Pulmonary artery endothelial cell (primary cell): ENCODE data around the gene VSNL1. TPM values are rescaled to one million over a fixed set of nuclear protein-coding genes. Genes with fewer than 3 reads are reported as not detected.

Source experiments
- DNase-seq: peaks from one replicate; pipeline ENCODE4 v3.0.0-alpha.2; 2011; ENCODE audit warnings: low read depth, low spot score
- total RNA-seq: library from RNA; depleted of rRNA; stranded (reverse); fragments of >200 nt; gene quantifications from 2 replicates; pipeline ENCODE4 v1.2.3, GENCODE V29; 2014

VSNL1 gene
- total RNA-seq, 1 donor from 2014 or later = not detected

DNA sequence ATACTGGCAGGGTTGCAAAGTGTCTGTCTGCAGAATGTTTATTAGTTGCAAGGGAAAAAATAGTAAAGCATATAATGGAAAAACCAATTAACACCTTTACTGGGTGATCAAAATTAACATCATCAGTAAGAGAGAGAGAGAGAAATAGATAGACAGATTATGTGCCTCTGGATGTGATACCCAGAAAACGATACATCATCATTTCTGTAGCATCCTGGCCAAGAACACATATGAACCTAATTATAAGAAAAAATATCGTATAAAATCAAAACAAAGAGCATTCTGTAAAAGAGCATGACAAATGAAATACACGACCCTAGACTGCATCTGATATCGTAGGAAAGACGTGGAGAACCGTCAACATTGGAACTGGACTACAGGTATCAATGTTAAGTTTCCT lies 148.5 kb downstream of the VSNL1 start:
- DNase-seq = no peak

DNA sequence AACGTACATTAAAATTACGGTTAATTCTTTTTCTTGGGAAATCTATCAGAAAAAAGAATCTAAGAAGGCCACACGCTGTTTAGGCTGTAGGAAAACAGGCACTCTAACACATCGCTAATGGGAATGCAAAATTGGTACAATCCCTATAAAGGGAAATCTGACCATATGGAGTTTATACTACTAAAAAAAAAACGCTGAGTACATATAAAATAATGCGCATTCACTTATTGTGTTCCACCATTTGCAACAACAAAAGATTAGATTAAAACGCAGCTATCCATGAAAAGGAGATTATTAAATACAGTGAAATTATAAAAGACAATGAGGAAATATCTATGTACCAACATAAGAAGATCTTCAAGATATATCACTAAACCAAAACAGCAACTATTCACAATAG lies 150.3 kb downstream of the VSNL1 start:
- no peak for DNase-seq

Other genes with a start within 250 kb of the VSNL1 start
- not detected in 2 replicates for gene RAD51AP2, start 22.3 kb upstream of the VSNL1 start, total RNA-seq
- 36.2 and 39.0 TPM in 2 replicates for gene SMC6, start 213.1 kb downstream of the VSNL1 start, total RNA-seq
- gene GEN1, start 213.4 kb downstream of the VSNL1 start, total RNA-seq = 8.3 and 17.1 TPM in 2 replicates